CD4-positive, alpha-beta T cell treated with Interleukin-21 for 1 hour (primary cell): ENCODE results near the gene BTD.

Experiments
- DNase-seq: peaks from one replicate; pipeline ENCODE4 v3.0.0-alpha.2; 2020

The BTD gene

GRCh38 chr3:15673536-15673935 lies 72.0 kb downstream of the BTD start:
- DNase-seq, result no peak

DNA sequence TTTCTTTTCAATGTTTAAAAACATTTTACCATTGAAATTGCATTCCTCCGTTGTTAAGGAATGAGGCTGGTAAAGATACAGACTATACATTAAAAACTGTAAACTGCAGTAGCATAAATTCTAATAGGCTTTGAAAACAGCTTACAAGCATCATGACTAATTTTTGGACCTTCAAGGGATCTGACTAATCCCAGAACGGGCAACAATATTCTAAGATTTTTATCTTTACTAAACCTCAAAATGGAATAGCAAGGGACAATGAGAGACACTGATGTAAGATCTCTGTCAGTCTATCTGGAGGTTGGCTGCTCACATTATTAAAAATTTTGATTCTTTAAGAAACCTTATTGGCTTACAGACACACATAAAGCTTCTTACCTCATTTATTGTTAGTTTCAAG lies 74.7 kb downstream of the BTD start:
- no peak for DNase-seq

DNA sequence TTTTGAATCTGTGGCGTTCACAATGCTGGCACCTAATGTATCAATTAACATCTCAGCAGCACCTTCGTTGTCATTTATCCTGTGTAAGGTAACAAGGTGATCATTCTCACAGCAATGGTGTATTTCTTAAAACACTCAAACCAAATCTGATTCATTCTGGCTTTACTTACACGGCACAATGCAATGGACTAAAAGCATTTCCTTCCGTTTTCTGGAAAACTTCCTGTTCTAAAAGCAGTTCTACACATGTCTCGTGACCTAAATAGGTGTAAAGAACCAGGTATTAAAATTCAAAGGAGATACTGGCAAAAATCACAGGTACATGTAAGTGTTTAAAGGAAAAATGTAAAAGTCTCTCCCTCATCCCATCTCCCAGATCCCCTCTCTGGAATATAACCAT lies 77.8 kb downstream of the BTD start:
- no peak for DNase-seq

GRCh38 chr3:15681668-15682067 lies 80.1 kb downstream of the BTD start:
- DNase-seq, result no peak

DNA sequence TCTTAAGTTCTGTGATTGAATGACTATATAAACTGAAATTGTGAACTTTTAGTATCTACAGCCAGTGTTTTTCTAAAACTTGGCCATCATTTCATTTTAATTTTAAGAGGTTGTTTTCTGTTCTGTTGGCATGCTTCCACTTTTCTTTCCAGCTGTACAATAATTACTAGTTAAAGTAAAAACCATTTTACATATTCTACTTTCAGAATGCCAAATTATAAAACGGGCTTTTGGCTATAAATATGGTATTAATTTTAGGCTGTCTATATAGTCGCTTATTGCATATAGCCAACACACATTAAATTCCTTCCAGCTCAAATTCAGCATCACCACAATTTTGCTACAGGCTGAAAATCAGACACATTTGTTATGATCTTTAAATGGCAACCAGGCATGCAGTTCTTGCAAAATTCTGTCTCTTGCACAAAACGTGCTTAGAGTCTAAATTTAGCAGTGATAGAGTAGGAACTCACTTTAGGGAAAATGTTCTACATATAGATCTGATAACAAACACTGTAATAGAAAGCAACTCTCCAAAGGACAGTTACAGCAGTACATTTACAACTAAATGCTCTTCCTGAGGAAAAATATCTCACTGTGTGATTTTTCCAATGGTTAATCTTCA lies 81.1 kb downstream of the BTD start:
- no peak for DNase-seq

- no peak for DNase-seq
Measured at GRCh38 chr3:15683253-15683652, 81.7 kb downstream of the BTD start.

GRCh38 chr3:15685927-15686326 lies 84.4 kb downstream of the BTD start:
- DNase-seq, result peak; percentile 13

DNA sequence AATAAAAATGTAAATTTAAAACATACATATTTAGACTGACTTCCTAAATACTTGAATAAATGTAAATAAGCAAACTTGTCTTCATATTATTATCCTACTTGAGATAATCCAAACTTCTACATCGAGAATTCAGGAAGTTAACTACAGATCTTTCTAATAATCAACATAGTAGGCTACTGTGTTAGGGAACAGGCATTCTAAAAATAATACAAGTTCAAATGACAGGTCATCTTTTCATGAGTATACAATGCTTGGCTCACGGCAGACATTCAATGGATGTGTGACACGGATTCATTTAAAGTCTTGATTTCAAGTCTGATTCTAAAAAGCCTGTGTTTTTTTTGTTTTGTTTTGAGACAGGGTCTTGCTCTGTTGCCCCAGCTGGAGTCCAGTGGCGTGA lies 88.7 kb downstream of the BTD start:
- DNase-seq, result no peak

DNA sequence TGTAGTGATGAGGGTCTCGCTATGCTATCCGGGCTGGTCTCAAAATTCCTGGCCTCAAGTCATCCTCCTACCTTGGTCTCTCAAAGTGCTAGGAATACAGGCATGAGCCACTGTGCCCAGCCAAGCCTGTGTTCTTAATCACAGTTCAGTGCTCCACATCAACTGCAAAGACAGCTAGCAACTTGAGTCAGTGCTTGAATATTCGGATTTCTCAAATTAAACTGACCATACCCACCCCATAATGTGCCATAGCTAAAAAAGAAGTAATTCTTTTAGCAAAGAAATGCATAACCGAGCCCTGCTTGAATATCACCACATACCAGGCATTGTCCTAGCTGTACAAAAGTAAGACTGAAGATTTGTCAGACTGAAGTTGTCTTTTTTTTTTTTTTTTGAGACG lies 89.2 kb downstream of the BTD start:
- no peak for DNase-seq

DNA sequence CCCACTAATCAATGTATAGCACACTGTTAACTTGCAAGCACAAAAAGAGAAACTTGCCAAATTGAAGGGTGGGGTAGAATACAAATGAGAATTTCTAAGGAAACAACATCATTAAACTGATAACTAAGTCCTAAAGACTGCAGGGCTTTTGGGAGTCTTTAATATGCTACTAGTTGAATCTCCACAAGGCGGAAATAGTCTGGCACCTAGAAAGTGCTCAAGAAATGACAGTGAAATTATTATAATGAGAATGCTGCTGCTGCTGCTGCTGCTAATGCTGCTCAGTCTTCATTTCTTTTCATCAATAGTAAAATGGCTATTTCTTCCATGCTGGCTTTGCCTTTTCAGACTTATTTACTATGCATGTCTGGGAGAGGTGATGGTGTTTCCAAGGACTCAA lies 91.8 kb downstream of the BTD start:
- DNase-seq, result no peak

DNA sequence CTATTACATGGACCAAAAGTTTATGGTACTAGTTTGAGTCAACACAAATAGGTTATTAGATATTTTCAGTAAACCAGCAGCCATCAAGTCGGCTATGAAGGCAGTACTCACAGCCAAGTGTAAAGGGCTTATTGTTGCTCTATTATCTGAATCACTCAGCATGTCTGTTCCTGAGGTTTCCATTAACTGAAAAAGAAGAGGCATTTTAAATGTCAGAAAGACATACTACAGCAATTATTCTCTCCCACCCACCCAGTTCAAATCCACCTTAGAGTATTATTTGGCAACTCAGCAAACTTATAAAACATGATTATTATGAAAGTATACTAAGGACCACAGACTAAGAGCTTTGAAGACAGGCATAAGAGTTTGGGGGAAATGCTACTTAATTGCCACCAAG lies 93.1 kb downstream of the BTD start:
- no peak for DNase-seq
